NCI-H2227 (cell line): Measurements from ENCODE around the gene SLC17A8.
A peak's percentile ranks its signal among the peaks of the same experiment; 100 is the strongest.
"Not testable (repeated sequence)": the region's sequence is repeated elsewhere in the genome, so short reads cannot be mapped to it uniquely, and the experiment has no call there.

Source experiments
- DNase-seq: peaks from one replicate; lab custom pipeline; 2025; ENCODE audit not compliant: unreplicated experiment; lab: John Stamatoyannopoulos, UW

Gene SLC17A8

GRCh38 chr12:100356644-100357223 lies at the start of gene SLC17A8:
Gene SLC17A8 (plus strand): TSS chr12:100357074. CDS start chr12:100357392, 318 bp downstream.
- peak; percentile 38 for DNase-seq

- DNase-seq, result not testable (repeated sequence)
Measured at GRCh38 chr12:100308138-100308537, 48.7 kb upstream of the SLC17A8 start.

- no peak for DNase-seq
Measured at GRCh38 chr12:100311317-100311716, 45.6 kb upstream of the SLC17A8 start.

- no peak for DNase-seq
Measured at GRCh38 chr12:100317371-100317770, 39.5 kb upstream of the SLC17A8 start.

GRCh38 chr12:100324498-100324897 lies 32.4 kb upstream of the SLC17A8 start:
- no peak for DNase-seq

GRCh38 chr12:100326208-100326607 lies 30.7 kb upstream of the SLC17A8 start:
- DNase-seq, result no peak

GRCh38 chr12:100329800-100330199 lies 27.1 kb upstream of the SLC17A8 start:
- DNase-seq, result no peak

GRCh38 chr12:100331871-100332270 lies 25.0 kb upstream of the SLC17A8 start:
- DNase-seq, result no peak

- no peak for DNase-seq
Measured at GRCh38 chr12:100332852-100333251, 24.0 kb upstream of the SLC17A8 start.

GRCh38 chr12:100337299-100337698 lies 19.6 kb upstream of the SLC17A8 start:
- no peak for DNase-seq

- DNase-seq, result no peak
Measured at GRCh38 chr12:100337727-100338126, 19.1 kb upstream of the SLC17A8 start.

- DNase-seq, result no peak
Measured at GRCh38 chr12:100339071-100339470, 17.8 kb upstream of the SLC17A8 start.

- not testable (repeated sequence) for DNase-seq
Measured at GRCh38 chr12:100342897-100343296, 14.0 kb upstream of the SLC17A8 start.

- DNase-seq, result not testable (repeated sequence)
Measured at GRCh38 chr12:100344351-100344750, 12.5 kb upstream of the SLC17A8 start.

GRCh38 chr12:100345020-100345767 lies 11.7 kb upstream of the SLC17A8 start:
- no peak for DNase-seq

- no peak for DNase-seq
Measured at GRCh38 chr12:100346660-100347059, 10.2 kb upstream of the SLC17A8 start.

GRCh38 chr12:100348657-100349454 lies 8.0 kb upstream of the SLC17A8 start:
- peak; percentile 47 for DNase-seq

- no peak for DNase-seq
Measured at GRCh38 chr12:100359248-100359647, 2.4 kb downstream of the SLC17A8 start.

- DNase-seq, result peak; percentile 15
Measured at GRCh38 chr12:100359822-100360221, 2.9 kb downstream of the SLC17A8 start.

- no peak for DNase-seq
Measured at GRCh38 chr12:100360450-100360849, 3.6 kb downstream of the SLC17A8 start.

- DNase-seq, result no peak
Measured at GRCh38 chr12:100364324-100364723, 7.5 kb downstream of the SLC17A8 start.

GRCh38 chr12:100365411-100365810 lies 8.5 kb downstream of the SLC17A8 start:
- DNase-seq, result no peak
